ENCODE data around the gene NANOS3. TPM values are rescaled to one million over a fixed set of nuclear protein-coding genes. Genes with fewer than 3 reads are reported as not detected.
A peak's percentile ranks its signal among the peaks of the same experiment; 100 is the strongest.

NANOS3 gene
- total and polyA plus RNA-seq, 2 of the 13 experiments (the other 11 are each of a cell fraction or from before 2014, with no cell fraction given) = 0.21 TPM; not detected in 1

- TF ChIP-seq, protein P1, sequence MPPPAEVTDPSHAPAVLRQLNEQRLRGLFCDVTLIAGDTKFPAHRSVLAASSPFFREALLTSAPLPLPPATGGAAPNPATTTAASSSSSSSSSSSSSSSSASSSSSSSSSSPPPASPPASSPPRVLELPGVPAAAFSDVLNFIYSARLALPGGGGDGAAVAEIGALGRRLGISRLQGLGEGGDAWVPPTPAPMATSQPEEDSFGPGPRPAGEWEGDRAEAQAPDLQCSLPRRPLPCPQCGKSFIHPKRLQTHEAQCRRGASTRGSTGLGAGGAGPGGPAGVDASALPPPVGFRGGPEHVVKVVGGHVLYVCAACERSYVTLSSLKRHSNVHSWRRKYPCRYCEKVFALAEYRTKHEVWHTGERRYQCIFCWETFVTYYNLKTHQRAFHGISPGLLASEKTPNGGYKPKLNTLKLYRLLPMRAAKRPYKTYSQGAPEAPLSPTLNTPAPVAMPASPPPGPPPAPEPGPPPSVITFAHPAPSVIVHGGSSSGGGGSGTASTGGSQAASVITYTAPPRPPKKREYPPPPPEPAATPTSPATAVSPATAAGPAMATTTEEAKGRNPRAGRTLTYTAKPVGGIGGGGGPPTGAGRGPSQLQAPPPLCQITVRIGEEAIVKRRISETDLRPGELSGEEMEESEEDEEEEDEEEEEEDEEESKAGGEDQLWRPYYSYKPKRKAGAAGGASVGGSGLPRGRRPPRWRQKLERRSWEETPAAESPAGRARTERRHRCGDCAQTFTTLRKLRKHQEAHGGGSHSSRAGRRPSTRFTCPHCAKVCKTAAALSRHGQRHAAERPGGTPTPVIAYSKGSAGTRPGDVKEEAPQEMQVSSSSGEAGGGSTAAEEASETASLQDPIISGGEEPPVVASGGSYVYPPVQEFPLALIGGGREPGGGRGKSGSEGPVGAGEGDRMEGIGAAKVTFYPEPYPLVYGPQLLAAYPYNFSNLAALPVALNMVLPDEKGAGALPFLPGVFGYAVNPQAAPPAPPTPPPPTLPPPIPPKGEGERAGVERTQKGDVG (CRISPR knock-in tag; IDR thresholded peaks at IDR 0.05; ENCODE audit: borderline replicate concordance) = no peak
Measured at GRCh38 chr19:13923194-13923987, 46.5 kb downstream of the NANOS3 start (continued).

DNA sequence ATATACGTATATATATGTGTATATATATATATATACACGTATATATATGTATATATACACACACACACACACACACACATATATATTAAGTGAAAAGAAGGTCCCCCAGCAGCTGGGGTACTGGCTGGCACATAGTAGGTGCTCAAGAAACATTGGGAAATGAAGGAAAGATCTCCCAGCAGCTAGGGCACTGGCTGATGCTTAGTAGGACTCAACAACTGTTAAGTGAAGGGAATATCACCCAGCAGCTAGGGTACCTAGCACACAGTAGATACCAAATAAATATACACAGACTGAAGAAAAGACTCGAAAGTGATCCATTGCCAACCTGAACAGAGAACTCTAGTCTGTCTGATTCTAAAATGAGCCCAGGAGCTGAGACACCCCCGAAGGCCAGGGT is 49.1 kb downstream of the NANOS3 start:
- in situ Hi-C loops (cut with HindIII; ENCODE audit: extremely low pct_ligation_motif_present, low pct_unique_long_range_greater_than_20kb) (no loop called here), intact Hi-C loops (cut with micrococcal nuclease; ENCODE audit: unreplicated experiment) (no loop called here)
- ChIA-PET POLR2A (no interaction called here), CTCF (ENCODE audit: low intra/inter-chr PET ratio, low total read pairs) (no interaction called here)
- no peak overlapping the region for H3K27ac ChIP-seq (ENCODE audit: extremely low read length, insufficient read depth, low read length)
- H3K9ac ChIP-seq (ENCODE audit: insufficient read depth, low read depth, low read length) = no peak overlapping the region
- H3K79me2 ChIP-seq (ENCODE audit: insufficient read depth, low read length) = no peaks in the 10 kb centered on the region
- 0 out of 2 replicates have a peak, but pooled peaks cover under 1% of the 10 kb centered on the region for H3K9me3 ChIP-seq (ENCODE audit: low read length)
- H3K4me2 ChIP-seq (ENCODE audit: low read depth, low read length) = no peak overlapping the region
- no peaks in the 10 kb centered on the region for H3K4me1 ChIP-seq (ENCODE audit: insufficient read depth, low read length)
- no peak overlapping the region for H3K4me3 ChIP-seq (replicated peaks in 1 of 3; ENCODE audit: insufficient read depth in 1 of 3, low read depth in 2 of 3, low read length in 3 of 3)
- no peak overlapping the region for H2AFZ ChIP-seq (ENCODE audit: low read length)
- peaks cover 8 to 36% of the 10 kb centered on the region in 2 experiments for H3K36me3 ChIP-seq (replicated peaks in 1 of 2; ENCODE audit: control insufficient read depth in 1 of 2, insufficient read depth in 2 of 2, low read length in 2 of 2)
- DNase-seq (ENCODE audit: low spot score) (no peak), FAIRE-seq (no peak), ATAC-seq (no peak)
- no peaks in the 10 kb centered on the region for H3K27me3 ChIP-seq (ENCODE audit: control insufficient read depth in 1 of 2, insufficient read depth in 2 of 2, low read length in 2 of 2)
- TF ChIP-seq HIVEP1 (CRISPR knock-in tag; IDR thresholded peaks at IDR 0.05) (no peak), FOXK2 (IDR thresholded peaks at IDR 0.05) (no peak), ZKSCAN1 (IDR thresholded peaks at IDR 0.05; ENCODE audit: low read length) (peak; percentile 48; the same call in 1 of the 2 replicates), ZNF576 (CRISPR knock-in tag; IDR thresholded peaks at IDR 0.05) (no peak)
- 92% methylated on average over 4 of the region's 4 CpGs for WGBS (ENCODE audit: low lambda C conversion rate)
- H4K20me1 ChIP-seq (ENCODE audit: insufficient read depth, low read length) = no peaks in the 10 kb centered on the region
- no TSS peak for BruUV-seq (replicated peaks)

Measured in HepG2 (cell line).